MV-4-11 (cell line): ENCODE measurements around the gene ASB16.

ENCODE experiments used
- DNase-seq: peaks from one replicate; lab custom pipeline; 2025; lab: John Stamatoyannopoulos, UW

Gene ASB16

DNA sequence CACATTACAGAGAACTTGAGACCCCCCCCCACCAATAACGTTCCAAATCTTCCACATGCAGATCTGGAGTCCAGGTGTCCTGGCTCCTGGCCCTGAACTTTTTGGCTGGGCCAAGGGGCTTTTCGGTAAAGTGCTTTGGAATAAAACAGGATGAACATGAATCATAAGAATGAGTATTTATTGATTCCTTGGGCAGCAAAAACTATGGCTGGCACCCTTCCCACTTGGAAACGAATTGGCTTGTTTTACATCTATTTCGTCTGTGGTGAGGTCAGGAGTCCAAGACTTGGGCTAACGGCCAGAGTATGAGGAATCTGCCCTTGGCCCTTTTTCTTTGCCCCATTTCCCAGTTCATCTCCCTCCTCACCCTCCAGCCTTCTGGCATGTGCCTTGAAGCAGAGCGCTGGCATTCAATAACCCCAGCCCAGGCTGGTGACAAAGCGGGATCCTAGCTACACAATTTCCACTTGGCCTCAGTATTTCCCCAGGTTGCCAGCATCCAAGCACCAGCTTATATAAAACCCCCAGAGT lies 53.1 kb downstream of the ASB16 start:
- no peak for DNase-seq
